Left colon (tissue), 2 donors: ENCODE data around the gene RBM20. TPM values are rescaled to one million over a fixed set of nuclear protein-coding genes. Genes with fewer than 3 reads are reported as not detected.
A peak's percentile ranks its signal among the peaks of the same experiment; 100 is the strongest.

Source experiments
- ATAC-seq: fragments of 200-7000 bp; cut with Tn5 transposase; one replicate; pipeline ENCODE4 v1.9.1; 2020; ENCODE audit warnings: mild to moderate bottlenecking, moderate library complexity
- DNase-seq, 2 donors: peaks; one replicate each; pipeline ENCODE4 v3.0.0-alpha.2; 2020
- intact Hi-C, 2 donors: fragments of 100-400 bp; cut with DNase I in 1 of 2; cut with micrococcal nuclease in 1 of 2; formaldehyde crosslinking; loops; one replicate each; pipeline versions ENCODE4 v1.11.2 to v1.14.0; 2022; cut with DNase I, micrococcal nuclease
- total RNA-seq, 2 donors: library from RNA; stranded (reverse); fragmentation: NEBNext Ultra II Directional; extraction: Animal tissue kit (Norgen Biotek cat#: 25700); gene quantifications; one replicate each; pipeline ENCODE4 v1.2.1, GENCODE V29; 2021
- donor health status: DM: no; HTN: no; CAD: no.
- donor health status: DM: yes; HTN: yes; CAD: no.

The RBM20 gene
- total RNA-seq, 2 donors from 2014 or later = 0.92 to 1.9 TPM

GRCh38 chr10:110827410-110827809 is 183.3 kb downstream of the RBM20 start:
- ATAC-seq = no peak
- intact Hi-C loops = no loop called here
- DNase-seq = no peak

- ATAC-seq (no peak), DNase-seq (no peak)
- intact Hi-C loops = no loop called here
Measured at GRCh38 chr10:110827875-110828274, 183.7 kb downstream of the RBM20 start.

- intact Hi-C loops = no loop called here
- no peak for DNase-seq
- no peak for ATAC-seq
Measured at GRCh38 chr10:110828525-110828924, 184.4 kb downstream of the RBM20 start.

DNA sequence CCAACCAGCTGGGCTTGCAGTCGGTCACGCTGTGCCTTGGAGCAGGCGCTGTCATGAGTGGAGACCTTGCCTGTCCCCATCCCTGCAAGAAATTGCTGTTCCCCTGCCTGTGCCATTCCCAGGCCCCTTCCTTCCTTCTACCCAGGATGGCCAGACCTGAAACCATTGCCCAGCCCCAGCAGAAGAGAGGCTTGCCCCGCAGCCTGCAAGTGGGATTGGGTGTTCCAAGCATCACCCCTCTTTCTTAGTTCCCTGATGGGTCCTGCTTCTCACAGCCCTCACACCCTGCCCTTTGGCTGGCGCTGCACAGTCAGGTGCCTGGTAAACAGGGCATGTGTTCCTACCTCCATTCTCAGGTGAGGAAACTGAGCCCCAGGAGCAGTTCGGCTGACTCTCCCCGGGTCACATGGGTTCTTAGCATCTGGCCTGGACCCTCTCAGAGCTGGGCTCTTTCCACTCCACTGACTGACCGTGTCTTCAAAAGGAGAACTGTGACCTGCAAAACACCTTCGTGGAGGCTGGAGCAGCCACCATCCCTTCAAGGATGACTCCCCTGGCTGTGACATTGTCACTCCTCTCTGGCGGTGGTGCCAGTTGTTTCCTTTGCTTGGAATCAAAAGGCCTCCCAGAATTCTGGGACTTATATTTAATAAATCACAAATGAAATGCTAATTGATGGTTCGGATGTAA is 185.7 kb downstream of the RBM20 start:
- intact Hi-C loops = no loop called here
- ATAC-seq (no peak), DNase-seq (no peak)

GRCh38 chr10:110833234-110833940 is 189.3 kb downstream of the RBM20 start:
- no peak for ATAC-seq
- no peak for DNase-seq
- intact Hi-C loops = no loop called here

DNA sequence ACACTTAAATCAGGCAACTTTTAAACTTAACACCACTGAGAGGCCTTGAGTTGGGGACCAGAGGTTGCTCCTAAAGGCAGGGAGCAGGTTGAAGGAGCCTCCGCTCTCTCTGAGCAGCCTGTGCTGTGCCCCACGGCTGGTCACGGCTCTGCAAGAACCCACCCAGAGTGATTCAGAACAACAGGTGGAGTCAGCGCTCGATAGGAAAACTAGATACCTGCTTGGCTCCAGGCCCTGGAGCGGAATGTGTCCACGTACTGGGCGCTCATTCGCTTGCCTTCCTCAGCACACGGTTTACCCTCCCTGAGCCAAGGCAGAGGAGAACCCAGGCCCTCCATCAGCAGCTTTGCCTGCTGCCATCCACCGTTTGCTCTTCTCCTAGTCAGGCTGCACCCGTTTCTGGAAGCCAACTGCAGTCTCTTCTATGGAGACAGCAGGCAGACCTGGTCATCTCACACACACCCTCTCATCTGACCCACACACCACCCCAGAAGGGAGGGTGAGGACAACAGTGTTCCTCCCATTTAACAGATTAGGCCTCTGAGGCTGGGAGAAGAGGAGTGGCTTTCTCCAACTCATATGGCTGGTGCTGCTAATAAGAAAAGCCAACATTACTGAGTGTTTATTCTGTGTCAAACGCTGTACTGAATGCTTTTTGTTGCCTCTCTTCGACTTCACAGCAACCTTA is 189.9 kb downstream of the RBM20 start:
- ATAC-seq = peak; percentile 8
- DNase-seq = no peak
- intact Hi-C loops = no loop called here

- intact Hi-C loops = no loop called here
- ATAC-seq (peak; percentile 36), DNase-seq (peak in 1 of 2 donors; percentile 46)
Measured at GRCh38 chr10:110834629-110835301, 190.6 kb downstream of the RBM20 start.

DNA sequence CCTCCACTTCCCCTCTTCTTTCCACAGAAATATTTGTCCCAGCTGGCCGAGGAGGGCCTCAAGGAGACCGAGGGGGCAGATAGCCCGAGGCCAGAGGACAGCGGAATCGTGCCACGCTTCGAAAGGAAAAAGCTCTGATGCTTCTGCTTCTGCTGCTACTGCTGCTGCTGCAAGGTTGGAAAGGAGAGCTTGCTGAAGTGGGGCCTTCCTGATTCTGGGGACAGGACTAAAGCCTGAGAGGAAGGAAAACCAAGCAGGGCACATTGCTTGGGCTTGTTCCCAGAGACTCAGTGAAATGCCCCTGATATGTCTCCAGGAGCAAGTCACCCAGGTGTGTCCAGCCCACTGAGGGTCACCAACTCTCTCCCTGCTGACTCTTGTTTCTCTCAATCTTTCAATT is 191.7 kb downstream of the RBM20 start:
- intact Hi-C loops = no loop called here
- no peak for ATAC-seq
- no peak for DNase-seq

DNA sequence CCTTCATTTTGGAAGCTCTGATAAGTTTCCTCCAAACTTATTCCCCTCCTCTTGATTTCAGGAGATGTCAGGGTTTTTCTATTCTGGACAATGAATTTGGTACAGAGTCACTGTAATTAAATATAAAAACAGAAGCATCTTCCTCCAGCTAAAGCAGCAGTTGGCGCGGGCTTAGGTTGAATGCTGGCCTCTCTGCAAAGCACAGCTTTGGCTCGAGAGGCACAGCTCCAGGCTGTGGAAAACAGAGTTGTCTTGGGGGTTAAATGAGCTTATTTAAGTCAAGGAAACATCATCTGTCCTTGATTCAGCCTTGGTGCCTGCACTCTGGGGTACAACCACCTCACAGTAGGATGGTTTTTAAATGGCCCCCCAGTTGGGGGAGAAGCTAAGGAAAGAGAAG is 192.6 kb downstream of the RBM20 start:
- intact Hi-C loops = no loop called here
- DNase-seq (no peak), ATAC-seq (no peak)

DNA sequence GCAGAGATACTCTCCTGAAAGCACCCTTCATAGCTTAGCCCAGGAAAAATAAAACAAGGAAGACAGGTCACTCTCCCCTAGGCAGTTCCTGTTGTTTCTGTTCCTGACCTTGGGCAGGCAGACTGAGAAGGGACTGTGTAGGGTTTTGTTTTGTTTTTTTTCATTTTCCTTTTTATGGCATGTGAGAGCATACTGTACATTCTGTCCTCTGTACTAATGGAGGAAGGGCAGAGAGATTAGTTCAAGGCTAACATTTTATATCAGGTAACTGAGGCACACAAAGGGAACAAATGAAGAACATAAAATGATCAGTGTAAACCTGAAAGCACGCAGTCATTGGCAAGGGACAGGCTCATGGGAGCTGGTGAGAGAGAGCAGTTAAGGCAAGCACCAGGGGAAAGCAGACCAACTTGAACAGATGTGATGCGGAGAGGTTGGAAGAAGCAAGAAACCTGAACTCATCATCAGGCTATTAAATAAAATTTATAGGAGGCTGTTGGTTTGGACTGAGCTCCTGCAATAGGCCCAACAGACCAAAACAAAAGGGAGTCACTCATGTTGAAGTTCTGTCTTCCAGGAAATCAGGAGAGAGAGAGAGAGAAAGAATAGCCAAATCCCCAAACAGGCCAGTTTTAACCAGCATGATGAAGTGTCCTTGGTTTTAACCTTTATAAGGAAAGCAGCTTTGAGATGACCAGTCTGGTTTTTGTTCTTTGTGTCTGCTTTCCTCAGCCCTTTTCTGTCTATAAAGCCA is 193.5 kb downstream of the RBM20 start:
- ATAC-seq (peak; percentile 50), DNase-seq (peak in 1 of 2 donors; percentile 57)
- intact Hi-C loops = no loop called here

DNA sequence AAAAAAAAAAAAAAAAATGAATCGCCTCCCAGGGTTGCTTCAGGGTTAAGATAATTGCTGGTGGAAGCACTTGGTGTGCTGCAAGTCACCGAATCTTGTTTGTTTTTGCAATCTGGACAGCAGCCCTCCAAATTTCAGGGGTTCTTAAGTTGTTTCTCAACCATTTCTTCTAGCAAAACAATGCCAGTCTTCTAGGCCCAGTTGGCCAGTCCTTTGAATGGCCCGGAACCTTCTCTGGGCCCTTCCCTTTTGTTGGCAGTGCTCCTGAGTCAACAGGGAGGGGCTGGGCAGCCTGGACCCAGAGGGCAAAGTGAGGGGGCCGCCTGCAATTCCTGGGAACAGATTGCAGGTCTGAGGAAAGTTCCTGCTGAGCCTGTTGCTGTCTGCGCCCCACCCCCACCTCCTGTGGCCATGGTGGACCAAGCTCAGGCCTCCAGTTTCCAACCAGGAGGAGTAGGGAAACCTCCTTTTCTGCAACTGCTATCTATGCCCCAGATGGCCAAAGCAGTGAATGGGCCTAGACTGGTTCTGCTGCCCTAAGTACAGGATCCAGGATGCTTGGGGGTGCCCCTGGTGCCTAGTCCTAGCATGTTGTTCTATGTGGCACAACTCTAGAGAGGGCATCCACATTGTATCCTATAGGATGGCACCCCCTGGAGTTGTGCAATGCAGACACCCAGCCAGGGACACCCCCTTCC is 196.2 kb downstream of the RBM20 start:
- intact Hi-C loops = no loop called here
- peak; percentile 94 to 96 for DNase-seq
- ATAC-seq = peak; percentile 72

DNA sequence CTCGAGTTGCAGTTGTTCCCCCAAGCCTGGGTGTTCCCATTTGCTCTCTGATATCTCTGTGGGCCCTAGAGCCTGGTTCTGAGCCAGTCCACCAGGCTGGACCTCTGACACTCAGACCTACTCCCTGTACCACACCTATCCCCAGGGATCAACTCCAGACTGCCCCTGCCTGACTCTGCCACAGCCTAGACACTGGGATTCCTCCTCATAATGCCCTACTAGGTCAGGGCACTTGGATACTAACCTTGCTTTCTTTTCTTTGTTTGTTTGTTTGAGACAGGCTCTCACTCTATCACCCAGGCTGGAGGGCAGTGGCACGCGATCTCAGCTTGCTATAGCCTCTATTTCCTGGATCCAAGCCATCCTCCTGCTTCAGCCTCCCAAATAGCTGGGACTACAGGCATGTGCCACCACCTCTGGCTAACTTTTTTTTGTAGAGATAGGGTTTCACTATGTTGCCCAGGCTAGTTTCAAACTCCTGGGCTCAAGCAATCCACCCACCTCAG is 196.8 kb downstream of the RBM20 start:
- ATAC-seq (peak; percentile 17), DNase-seq (peak in 1 of 2 donors; percentile 46)
- intact Hi-C loops = no loop called here

DNA sequence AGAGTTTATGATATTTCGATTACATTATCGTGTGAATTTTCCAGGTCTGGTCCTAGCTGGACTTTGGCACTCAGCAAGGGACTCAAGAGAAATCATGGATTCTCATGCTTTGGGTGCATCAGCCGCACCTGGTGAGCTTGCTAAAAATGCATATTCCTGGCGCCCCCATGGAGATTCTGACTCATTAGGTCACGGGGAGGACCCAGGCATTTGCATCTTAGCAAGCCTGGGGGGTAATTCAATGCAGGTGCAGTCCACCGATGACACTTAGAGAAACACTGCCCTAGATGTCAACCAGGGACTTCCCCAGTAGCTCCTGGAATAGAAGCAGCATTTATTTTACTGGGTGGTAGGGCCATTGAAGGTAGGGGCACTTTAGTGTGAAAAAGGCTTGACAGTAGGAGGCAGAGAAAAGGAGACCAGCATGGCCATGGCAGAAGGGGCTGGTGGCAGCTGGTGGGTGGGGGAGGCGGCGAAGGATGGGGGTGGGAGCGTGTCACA is 197.7 kb downstream of the RBM20 start:
- intact Hi-C loops = no loop called here
- ATAC-seq (no peak), DNase-seq (peak in 1 of 2 donors; percentile 53)

GRCh38 chr10:110842326-110842904 is 198.3 kb downstream of the RBM20 start:
- DNase-seq (no peak), ATAC-seq (no peak)
- intact Hi-C loops = no loop called here

DNA sequence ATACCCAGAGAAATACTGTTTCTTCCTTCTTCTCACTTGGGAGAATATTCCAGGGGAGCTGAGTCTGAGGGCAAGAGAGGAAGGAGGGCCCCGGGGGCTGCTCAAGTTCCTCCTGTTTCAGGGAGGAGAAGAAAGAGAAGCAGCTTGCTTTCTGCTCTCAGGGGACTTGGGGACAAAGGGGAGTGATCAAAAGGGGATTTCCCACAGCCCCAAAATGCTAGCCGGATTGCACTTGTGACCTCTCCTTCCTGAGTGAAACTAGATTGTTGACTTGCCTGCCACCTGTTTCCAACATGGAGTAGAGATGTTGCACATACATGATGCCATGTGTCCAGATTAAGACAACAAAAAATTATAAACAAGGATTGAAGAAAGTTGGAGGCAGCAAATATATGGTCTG is 198.9 kb downstream of the RBM20 start:
- ATAC-seq (no peak), DNase-seq (peak in 1 of 2 donors; percentile 58)
- intact Hi-C loops = no loop called here

DNA sequence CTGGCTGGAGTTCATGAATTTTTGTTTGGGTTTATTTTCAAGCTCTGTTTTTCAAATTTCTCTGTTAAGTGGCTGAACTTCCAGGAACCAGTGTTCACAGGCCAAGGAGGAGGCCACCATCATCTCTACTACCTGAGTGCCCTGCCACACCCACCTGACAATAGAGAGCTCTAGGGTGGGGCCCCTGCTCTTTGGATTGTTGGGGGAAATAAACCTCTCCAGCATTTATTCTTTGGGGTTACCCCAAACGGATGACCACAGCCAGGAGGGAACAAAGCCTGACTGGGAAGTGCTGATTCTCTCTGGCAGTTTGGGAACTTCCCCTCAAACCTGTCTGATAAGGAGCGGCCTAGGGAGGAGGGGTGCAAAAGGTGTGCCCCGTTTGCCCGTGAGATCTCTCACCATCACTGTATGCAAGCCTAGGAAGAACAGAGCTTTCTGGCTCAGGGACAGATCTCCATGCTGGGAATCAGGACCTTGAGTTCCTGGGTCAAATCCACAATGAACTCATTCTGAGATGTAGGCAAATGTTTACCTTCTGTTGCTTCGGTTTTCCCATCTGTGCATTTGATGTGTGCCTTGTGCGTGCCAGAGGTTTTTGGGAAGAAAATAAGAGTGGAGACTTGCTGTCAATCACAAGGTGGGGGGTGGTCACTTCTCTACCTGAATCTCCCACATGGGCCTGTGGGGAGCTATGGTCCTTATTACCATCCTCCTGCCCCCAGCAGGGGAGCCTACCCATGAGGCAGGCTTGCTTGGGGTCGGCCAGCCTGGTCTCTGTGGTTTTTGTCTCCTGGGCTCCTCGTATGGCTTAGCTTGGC is 199.9 kb downstream of the RBM20 start:
- intact Hi-C loops = no loop called here
- ATAC-seq = peak; percentile 50
- DNase-seq = peak; percentile 69 to 83

DNA sequence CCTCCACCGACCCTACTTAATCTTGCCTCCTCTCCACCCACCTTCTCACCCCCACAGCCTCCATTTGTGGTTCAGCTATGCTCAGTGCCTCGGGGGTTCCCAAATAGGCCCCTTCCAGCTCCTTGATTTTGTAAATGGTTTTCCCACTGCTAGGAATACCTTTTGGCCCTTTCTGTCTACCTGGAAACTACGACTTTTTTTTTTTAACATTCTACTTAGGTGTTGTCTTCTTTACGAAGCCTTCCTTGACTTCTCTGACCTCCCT is 200.4 kb downstream of the RBM20 start:
- ATAC-seq (no peak), DNase-seq (no peak)
- intact Hi-C loops = no loop called here
